Testis (tissue), 3 donors: ENCODE results near the gene NACC2. TPM values are rescaled to one million over a fixed set of nuclear protein-coding genes. Genes with fewer than 3 reads are reported as not detected.

Experiments used
- DNase-seq: peaks from one replicate; pipeline ENCODE4 v3.0.0-alpha.2; 2019
- H3K27ac ChIP-seq, 2 donors: fragments of 200-600 bp; sonication (generic); one replicate each; pipeline ENCODE4 v1.5.1; 2019
- H3K27me3 ChIP-seq: fragments of 200-600 bp; sonication (generic); one replicate; pipeline ENCODE4 v1.5.1; 2019
- H3K36me3 ChIP-seq: fragments of 200-600 bp; sonication (generic); one replicate; pipeline ENCODE4 v1.5.1; 2017; ENCODE audit warnings: low read depth; ENCODE audit errors: missing control alignments
- H3K4me1 ChIP-seq: fragments of 200-600 bp; sonication (generic); one replicate; pipeline ENCODE4 v1.5.1; 2019
- H3K4me3 ChIP-seq, 2 donors: fragments of 200-600 bp; sonication (generic); one replicate each; pipeline ENCODE4 v1.5.1; 2017 to 2019
- H3K9me3 ChIP-seq: fragments of 200-600 bp; sonication (generic); one replicate; pipeline ENCODE4 v1.5.1; 2017
- CTCF ChIP-seq, 3 experiments: fragments of 450-650 bp in 2 of 3; fragments of 200-600 bp in 1 of 3; sonication (generic) in 1 of 3; IDR thresholded peaks; one replicate each; pipeline ENCODE4 v1.5.1; 2016 to 2019; ENCODE audit warnings: antibody characterized with exemption in 3 of 3, mild to moderate bottlenecking in 2 of 3, moderate library complexity in 1 of 3
- POLR2A ChIP-seq: fragments of 450-650 bp; IDR thresholded peaks from one replicate; pipeline ENCODE4 v1.6.1; 2017; ENCODE audit warnings: antibody characterized with exemption, mild to moderate bottlenecking, moderate library complexity
- WGBS, 2 donors: methylation state at CpG; one replicate each; pipeline ENCODE4 v1.1.5; 2018; 5-methylcytosine and 5-hydroxymethylcytosine counted together
- intact Hi-C: fragments of 100-400 bp; cut with DNase I; formaldehyde crosslinking; loops from one replicate; pipeline ENCODE4 v1.15.1; 2023; ENCODE audit warnings: low total_unique reads
- polyA plus RNA-seq: library from polyadenylated mRNA; stranded (reverse); fragments of 350-450 nt; fragmentation: Illumina TruSeq; extraction: RNeasy Lipid Tissue Mini Kit (QIAGEN cat#74804); gene quantifications from one replicate; pipeline ENCODE4 v1.2.3, GENCODE V29; 2014; ENCODE audit warnings: low read depth, low replicate concordance; ENCODE audit not compliant: insufficient read depth
- total RNA-seq, 2 donors: library from RNA; depleted of rRNA; stranded (reverse); fragments of >200 nt; gene quantifications; one replicate each; pipeline ENCODE4 v1.2.3, GENCODE V29; 2016

NACC2 gene
- total and polyA plus RNA-seq, 3 donors from 2014 or later = 29.3 to 49.7 (median 49.5) TPM

GRCh38 chr9:136047775-136048559 lies 47.1 kb downstream of the NACC2 start:
- Histone ChIP-seq H3K4me3 (no peak overlapping the region), H3K4me1 (peaks cover 17% of the 10 kb centered on the region), H3K36me3 (no peaks in the 10 kb centered on the region), H3K9me3 (no peaks in the 10 kb centered on the region), H3K27me3 (no peaks in the 10 kb centered on the region), H3K27ac (no peak overlapping the region)
- TF ChIP-seq CTCF (IDR thresholded peaks at IDR 0.05) = no peak
- TF ChIP-seq POLR2A = no peak
- 57 to 77% methylated on average over 1 to 21 of the region's 21 CpGs for WGBS, 2 donors
- DNase-seq = no peak
- intact Hi-C loops = no loop called here

- Histone ChIP-seq H3K4me3 (no peak overlapping the region), H3K27me3 (no peaks in the 10 kb centered on the region), H3K9me3 (no peaks in the 10 kb centered on the region), H3K4me1 (peaks cover 11% of the 10 kb centered on the region), H3K36me3 (no peaks in the 10 kb centered on the region), H3K27ac (no peak overlapping the region)
- WGBS, 2 donors = 78 to 80% methylated on average over 3 to 31 of the region's 31 CpGs
- TF ChIP-seq CTCF (IDR thresholded peaks at IDR 0.05) (no peak), POLR2A (no peak)
- no peak for DNase-seq
- intact Hi-C loops = no loop called here
Observed at GRCh38 chr9:136047076-136047774, 47.9 kb downstream of the NACC2 start.

GRCh38 chr9:136046554-136046920 lies 48.6 kb downstream of the NACC2 start:
- WGBS, 2 donors = 76 to 85% methylated on average over 12 to 18 of the region's 18 CpGs
- Histone ChIP-seq H3K4me3 (no peak overlapping the region), H3K9me3 (no peaks in the 10 kb centered on the region), H3K36me3 (no peaks in the 10 kb centered on the region), H3K27ac (no peak overlapping the region), H3K4me1 (peaks cover 9% of the 10 kb centered on the region), H3K27me3 (no peaks in the 10 kb centered on the region)
- TF ChIP-seq CTCF (IDR thresholded peaks at IDR 0.05) (no peak), POLR2A (no peak)
- intact Hi-C loops = no loop called here
- DNase-seq = no peak

GRCh38 chr9:136045595-136046553 lies 49.2 kb downstream of the NACC2 start:
- Histone ChIP-seq H3K4me3 (no peak overlapping the region), H3K27me3 (no peaks in the 10 kb centered on the region), H3K27ac (no peak overlapping the region), H3K36me3 (no peaks in the 10 kb centered on the region), H3K9me3 (no peaks in the 10 kb centered on the region), H3K4me1 (peaks cover 4% of the 10 kb centered on the region)
- WGBS, 2 donors = 89 to 93% methylated on average over 23 to 44 of the region's 44 CpGs
- no peak for TF ChIP-seq POLR2A
- TF ChIP-seq CTCF (IDR thresholded peaks at IDR 0.05) = no peak
- intact Hi-C loops = no loop called here
- DNase-seq = no peak
